CD14-positive monocyte (primary cell): ENCODE results near the gene HK1. TPM values are rescaled to one million over a fixed set of nuclear protein-coding genes. Genes with fewer than 3 reads are reported as not detected.

Experiments used
- DNase-seq, 3 donors: peaks; one replicate each; pipeline ENCODE4 v3.0.0-alpha.2; 2011 to 2022
- H2AFZ ChIP-seq: 2 replicates; pipeline ENCODE4 v1.6.0; 2012; ENCODE audit warnings: mild to moderate bottlenecking, low read depth, low read length, inconsistent platforms; ENCODE audit not compliant: insufficient read depth, poor library complexity, severe bottlenecking
- H3K27ac ChIP-seq, 2 donors: 1 replicate in 1 of 2; 2 replicates in 1 of 2; pipeline ENCODE4 v1.5.1; 2012 to 2013; ENCODE audit warnings: low read length in 2 of 2, control low read depth in 1 of 2, inconsistent platforms in 1 of 2, low read depth in 1 of 2, mild to moderate bottlenecking in 1 of 2
- H3K27me3 ChIP-seq, 2 donors: one replicate each; pipeline versions ENCODE4 v1.6.0 to v1.6.1; 2011 to 2013; ENCODE audit warnings: low read length in 2 of 2; ENCODE audit not compliant: control insufficient read depth in 2 of 2, insufficient read depth in 2 of 2
- H3K36me3 ChIP-seq, 2 donors: replicated peaks in 1 of 2; 1 replicate in 1 of 2; 2 replicates in 1 of 2; pipeline versions ENCODE4 v1.5.1 to v1.6.1; 2012 to 2013; ENCODE audit warnings: low read length in 2 of 2, control low read depth in 1 of 2, inconsistent platforms in 1 of 2, mild to moderate bottlenecking in 1 of 2; ENCODE audit not compliant: insufficient read depth in 2 of 2, control insufficient read depth in 1 of 2
- H3K4me1 ChIP-seq, 2 donors: 1 replicate in 1 of 2; 2 replicates in 1 of 2; pipeline versions ENCODE4 v1.5.1 to v1.6.1; 2012 to 2013; ENCODE audit warnings: low read length in 2 of 2, control low read depth in 1 of 2, inconsistent platforms in 1 of 2, mild to moderate bottlenecking in 1 of 2, moderate library complexity in 1 of 2; ENCODE audit not compliant: insufficient read depth in 2 of 2, control insufficient read depth in 1 of 2
- H3K4me2 ChIP-seq: replicated peaks from 2 replicates; pipeline ENCODE3; 2012; ENCODE audit warnings: low read length, moderate library complexity, mild to moderate bottlenecking; ENCODE audit not compliant: poor library complexity, severe bottlenecking; ENCODE audit errors: extremely low read depth
- H3K4me3 ChIP-seq, 3 experiments: fragments of 200-600 bp in 1 of 3; sonication (generic) in 1 of 3; replicated peaks in 1 of 3; 1 replicate in 2 of 3; 2 replicates in 1 of 3; pipeline ENCODE4 v1.5.1; 2011 to 2013; ENCODE audit warnings: low read length in 3 of 3, mild to moderate bottlenecking in 3 of 3, control low read depth in 2 of 3, low read depth in 2 of 3, inconsistent platforms in 1 of 3, moderate library complexity in 1 of 3
- H3K79me2 ChIP-seq: 2 replicates; pipeline ENCODE4 v1.6.0; 2012; ENCODE audit warnings: mild to moderate bottlenecking, control low read depth, inconsistent platforms, low read length, moderate library complexity; ENCODE audit not compliant: insufficient read depth
- H3K9ac ChIP-seq: 2 replicates; pipeline ENCODE4 v1.6.0; 2017; ENCODE audit warnings: low read length, mild to moderate bottlenecking; ENCODE audit not compliant: insufficient read depth, poor library complexity, severe bottlenecking
- H3K9me3 ChIP-seq, 2 donors: replicated peaks in 1 of 2; 1 replicate in 1 of 2; 2 replicates in 1 of 2; pipeline versions ENCODE4 v1.5.1 to v1.6.1; 2012 to 2013; ENCODE audit warnings: low read length in 2 of 2, control low read depth in 1 of 2; ENCODE audit not compliant: control insufficient read depth in 1 of 2, insufficient read depth in 1 of 2
- H4K20me1 ChIP-seq: 2 replicates; pipeline ENCODE4 v1.6.0; 2012; ENCODE audit warnings: mild to moderate bottlenecking, low read length, control low read depth, moderate library complexity; ENCODE audit not compliant: insufficient read depth
- H3K27ac Mint-ChIP-seq, 7 donors: one replicate each; pipeline ENCODE4 v1.8.0; 2020; ENCODE audit warnings: mild to moderate bottlenecking in 7 of 7, mixed read lengths in 7 of 7, moderate library complexity in 6 of 7, inconsistent platforms in 2 of 7
- H3K27me3 Mint-ChIP-seq, 3 donors: one replicate each; pipeline ENCODE4 v1.8.0; 2021 to 2022; ENCODE audit warnings: low read depth in 3 of 3, mild to moderate bottlenecking in 3 of 3, mixed read lengths in 3 of 3, moderate library complexity in 3 of 3, inconsistent platforms in 1 of 3
- H3K36me3 Mint-ChIP-seq, 2 donors: one replicate each; pipeline ENCODE4 v1.8.0; 2020; ENCODE audit warnings: mixed read lengths in 2 of 2, inconsistent platforms in 1 of 2, mild to moderate bottlenecking in 1 of 2
- H3K4me1 Mint-ChIP-seq: one replicate; pipeline ENCODE4 v1.8.0; 2020; ENCODE audit warnings: mild to moderate bottlenecking, mixed read lengths
- H3K4me3 Mint-ChIP-seq, 2 donors: one replicate each; pipeline ENCODE4 v1.8.0; 2020; ENCODE audit warnings: mild to moderate bottlenecking in 2 of 2, mixed read lengths in 2 of 2, moderate library complexity in 1 of 2
- H3K9me3 Mint-ChIP-seq, 7 donors: one replicate each; pipeline ENCODE4 v1.8.0; 2020 to 2022; ENCODE audit warnings: mixed read lengths in 7 of 7, mild to moderate bottlenecking in 6 of 7, moderate library complexity in 6 of 7, inconsistent platforms in 2 of 7
- WGBS: methylation state at CpG from one replicate; pipeline ENCODE4 v1.1.5; 2013; ENCODE audit warnings: missing lambda C conversion rate; ENCODE audit not compliant: insufficient coverage; 5-methylcytosine and 5-hydroxymethylcytosine counted together
- intact Hi-C, 2 donors: fragments of 100-400 bp; cut with micrococcal nuclease; formaldehyde crosslinking; loops; one replicate each; pipeline versions ENCODE4 v1.15.0 to v1.15.1; 2023
- polyA plus RNA-seq, 3 donors: library from polyadenylated mRNA; depleted of rRNA in 1 of 3; unstranded in 2 of 3; stranded (reverse) in 1 of 3; fragments of 300-500 nt in 2 of 3; fragments of >200 nt in 1 of 3; fragmentation: Illumina TruSeq in 2 of 3; gene quantifications; 1 replicate in 2 of 3; 2 replicates in 1 of 3; pipeline ENCODE4 v1.2.3, GENCODE V29; 2012 to 2021
- TF ChIP-seq, protein P1 (sequence below): fragments of 200-600 bp; IDR thresholded peaks from one replicate; pipeline ENCODE4 v1.8.0; 2022; ENCODE audit warnings: antibody characterized with exemption, mild to moderate bottlenecking

Gene HK1
- polyA plus RNA-seq, 3 donors = 57.9 to 146 (median 125) TPM

DNA sequence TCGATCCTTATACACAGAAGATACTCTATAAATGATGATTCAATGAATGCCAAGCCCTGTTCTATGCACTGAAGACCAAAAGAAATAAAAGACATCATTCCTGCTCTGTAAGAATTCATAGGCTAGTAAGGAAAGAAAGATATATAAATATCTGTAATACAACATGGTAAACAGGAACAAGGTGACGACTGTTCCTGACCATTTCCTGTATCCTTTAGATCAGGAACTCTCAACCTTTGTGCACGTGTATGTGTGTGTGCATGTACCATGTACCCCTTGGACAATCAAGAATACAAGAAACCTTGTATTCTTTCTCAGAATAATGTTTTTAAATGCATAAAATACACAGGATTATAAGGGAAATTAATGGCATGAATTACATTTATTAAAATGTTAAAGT is 7.3 kb upstream of the HK1 start:
- Histone ChIP-seq H3K27ac (no peak overlapping the region), H3K4me1 (peaks cover 0 to 5% of the 10 kb centered on the region in 2 donors)

DNA sequence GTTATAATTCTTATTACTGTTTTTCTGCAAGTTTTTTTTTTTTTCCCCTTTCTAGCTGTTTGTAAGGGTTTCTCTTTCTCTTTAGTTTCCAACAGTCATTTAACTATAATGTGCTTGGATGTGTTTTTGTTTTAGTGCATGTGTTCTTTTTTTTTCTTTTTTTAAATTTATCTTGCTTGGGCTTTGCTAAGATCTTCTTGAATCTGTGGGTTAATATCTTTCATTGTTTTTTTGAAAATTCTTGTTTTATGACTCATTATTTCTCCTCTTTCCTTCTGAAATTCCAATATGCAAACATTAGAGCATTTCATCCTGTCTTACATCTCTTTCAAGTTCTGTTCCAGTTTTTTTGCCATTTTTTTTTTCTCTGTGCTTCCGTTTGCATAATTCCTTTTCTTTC is 5.7 kb upstream of the HK1 start:
- no peak overlapping the region for H3K4me2 ChIP-seq
- H3K4me1 ChIP-seq = peaks cover 0 to 5% of the 10 kb centered on the region in 2 donors
- no peak overlapping the region for H3K9ac ChIP-seq
- no peak overlapping the region for H3K27ac ChIP-seq
- intact Hi-C loops = no loop called here
- no peaks in the 10 kb centered on the region for H3K36me3 ChIP-seq
- no peaks in the 10 kb centered on the region for H3K9me3 ChIP-seq
- no CpG with 5 or more reads among the region's 1 CpG for WGBS
- TF ChIP-seq, protein P1, sequence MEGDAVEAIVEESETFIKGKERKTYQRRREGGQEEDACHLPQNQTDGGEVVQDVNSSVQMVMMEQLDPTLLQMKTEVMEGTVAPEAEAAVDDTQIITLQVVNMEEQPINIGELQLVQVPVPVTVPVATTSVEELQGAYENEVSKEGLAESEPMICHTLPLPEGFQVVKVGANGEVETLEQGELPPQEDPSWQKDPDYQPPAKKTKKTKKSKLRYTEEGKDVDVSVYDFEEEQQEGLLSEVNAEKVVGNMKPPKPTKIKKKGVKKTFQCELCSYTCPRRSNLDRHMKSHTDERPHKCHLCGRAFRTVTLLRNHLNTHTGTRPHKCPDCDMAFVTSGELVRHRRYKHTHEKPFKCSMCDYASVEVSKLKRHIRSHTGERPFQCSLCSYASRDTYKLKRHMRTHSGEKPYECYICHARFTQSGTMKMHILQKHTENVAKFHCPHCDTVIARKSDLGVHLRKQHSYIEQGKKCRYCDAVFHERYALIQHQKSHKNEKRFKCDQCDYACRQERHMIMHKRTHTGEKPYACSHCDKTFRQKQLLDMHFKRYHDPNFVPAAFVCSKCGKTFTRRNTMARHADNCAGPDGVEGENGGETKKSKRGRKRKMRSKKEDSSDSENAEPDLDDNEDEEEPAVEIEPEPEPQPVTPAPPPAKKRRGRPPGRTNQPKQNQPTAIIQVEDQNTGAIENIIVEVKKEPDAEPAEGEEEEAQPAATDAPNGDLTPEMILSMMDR = no peak
- H3K4me3 ChIP-seq = no peak overlapping the region
- H2AFZ ChIP-seq = no peak overlapping the region
- Mint-ChIP-seq H3K4me3 (no peak overlapping the region), H3K4me1 (peaks cover 2% of the 10 kb centered on the region), H3K27me3 (peaks cover 0 to 4% (median 0%) of the 10 kb centered on the region in 3 donors), H3K36me3 (no peaks in the 10 kb centered on the region), H3K27ac (no peak overlapping the region), H3K9me3 (peaks cover 0 to 5% (median 1%) of the 10 kb centered on the region in 7 donors)
- H3K79me2 ChIP-seq = no peaks in the 10 kb centered on the region
- H3K27me3 ChIP-seq = no peaks in the 10 kb centered on the region
- no peaks in the 10 kb centered on the region for H4K20me1 ChIP-seq
- DNase-seq = no peak

More for the DNA sequence above, 7.3 kb upstream of the HK1 start:
- no peaks in the 10 kb centered on the region for H3K9me3 ChIP-seq
- H3K36me3 Mint-ChIP-seq = no peaks in the 10 kb centered on the region
- no peaks in the 10 kb centered on the region for H4K20me1 ChIP-seq
- no peak overlapping the region for H2AFZ ChIP-seq
- no peak overlapping the region for H3K4me2 ChIP-seq
- H3K4me3 ChIP-seq = no peak overlapping the region
- WGBS = no CpG with 5 or more reads among the region's 3 CpGs
- no peak overlapping the region for H3K9ac ChIP-seq
- intact Hi-C loops = no loop called here
- H3K27me3 Mint-ChIP-seq = peaks cover 0 to 4% (median 3%) of the 10 kb centered on the region in 3 donors
- H3K27me3 ChIP-seq = no peaks in the 10 kb centered on the region
- TF ChIP-seq, protein P1 = no peak
- H3K79me2 ChIP-seq = no peaks in the 10 kb centered on the region
- no peak overlapping the region for H3K4me3 Mint-ChIP-seq
- H3K4me1 Mint-ChIP-seq = peaks cover 2% of the 10 kb centered on the region
- no peak overlapping the region for H3K27ac Mint-ChIP-seq
- no peak for DNase-seq
- no peaks in the 10 kb centered on the region for H3K36me3 ChIP-seq
- H3K9me3 Mint-ChIP-seq = peaks cover 0 to 5% (median 1%) of the 10 kb centered on the region in 7 donors
